ENCODE results near the gene TSEN34.
"Not testable (repeated sequence)": the region's sequence is repeated elsewhere in the genome, so short reads cannot be mapped to it uniquely, and the experiment has no call there.

The TSEN34 gene

DNA sequence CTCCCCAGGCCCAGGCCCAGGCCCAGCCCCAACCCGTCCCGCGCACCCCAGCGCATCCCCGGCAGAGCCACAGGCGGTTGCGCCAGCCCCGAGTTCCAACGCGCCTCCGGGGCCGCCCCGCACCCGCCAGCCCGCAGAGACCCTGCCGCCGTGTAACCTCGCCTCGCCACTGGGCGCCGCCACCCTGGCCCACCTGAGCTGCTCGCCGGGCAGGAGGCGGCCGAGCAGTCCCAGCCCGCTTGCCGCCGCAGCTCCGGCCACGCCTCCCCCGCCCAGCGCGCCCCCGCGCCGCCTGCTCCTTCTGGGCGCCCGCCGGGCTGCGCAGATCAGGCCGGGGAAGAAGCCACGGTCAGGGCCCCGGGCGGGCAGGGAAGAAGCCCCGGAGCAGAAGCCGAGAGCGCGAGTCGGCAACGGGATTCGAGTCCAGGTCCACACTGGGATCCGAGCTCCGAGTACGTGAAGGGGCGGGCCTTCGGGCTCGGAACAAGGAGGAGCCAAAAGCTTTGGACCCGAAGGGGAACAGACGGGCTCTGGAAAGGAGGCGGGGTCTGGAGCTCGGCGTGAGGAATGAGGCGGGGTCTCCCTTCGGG is 1.9 kb upstream of the TSEN34 start, which contains the start of gene MBOAT7:
TSS of gene MBOAT7 (minus strand) at position 436 of the 590 bp plus-strand sequence. CDS start 1,072 bp downstream, outside the sequence.
- DNase-seq = no peak

DNA sequence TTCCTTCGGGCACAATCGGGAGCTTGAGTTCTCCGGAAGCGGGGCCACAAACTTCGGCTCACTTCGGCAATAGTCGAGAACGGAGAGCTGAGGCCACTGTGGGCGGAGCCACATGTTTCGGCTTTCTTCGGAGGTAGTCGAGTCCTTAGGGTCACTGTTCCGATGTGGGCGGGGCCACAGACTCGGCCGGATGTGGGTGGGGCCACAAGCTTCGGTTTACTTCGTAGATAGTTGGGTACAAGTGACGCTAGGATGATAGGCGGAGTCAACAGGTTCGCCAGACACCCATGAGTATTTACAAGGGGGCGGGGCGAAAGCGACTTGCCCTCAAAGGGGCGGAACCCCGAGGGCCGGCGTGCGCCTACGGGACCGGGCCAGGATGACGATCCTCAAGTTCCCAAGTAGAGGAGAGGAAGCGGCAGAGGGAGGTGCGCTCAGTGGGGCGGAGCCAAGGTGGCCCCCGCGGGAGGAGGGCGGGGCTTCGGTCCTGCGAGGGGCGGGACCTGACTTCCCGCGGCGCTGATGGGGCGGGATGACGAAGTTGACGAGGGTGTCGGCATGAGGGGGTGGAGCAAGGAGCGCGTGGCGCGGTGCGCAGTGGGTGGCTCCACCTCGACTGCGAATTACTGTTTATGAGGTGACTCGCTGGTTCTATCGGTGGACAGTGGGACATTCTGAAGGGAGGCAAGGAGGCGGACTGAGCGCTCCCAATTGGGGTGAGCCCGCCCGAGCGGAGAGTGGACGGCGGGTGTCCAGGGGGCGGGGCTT is 1.2 kb upstream of the TSEN34 start:
- DNase-seq = peak; percentile 100

DNA sequence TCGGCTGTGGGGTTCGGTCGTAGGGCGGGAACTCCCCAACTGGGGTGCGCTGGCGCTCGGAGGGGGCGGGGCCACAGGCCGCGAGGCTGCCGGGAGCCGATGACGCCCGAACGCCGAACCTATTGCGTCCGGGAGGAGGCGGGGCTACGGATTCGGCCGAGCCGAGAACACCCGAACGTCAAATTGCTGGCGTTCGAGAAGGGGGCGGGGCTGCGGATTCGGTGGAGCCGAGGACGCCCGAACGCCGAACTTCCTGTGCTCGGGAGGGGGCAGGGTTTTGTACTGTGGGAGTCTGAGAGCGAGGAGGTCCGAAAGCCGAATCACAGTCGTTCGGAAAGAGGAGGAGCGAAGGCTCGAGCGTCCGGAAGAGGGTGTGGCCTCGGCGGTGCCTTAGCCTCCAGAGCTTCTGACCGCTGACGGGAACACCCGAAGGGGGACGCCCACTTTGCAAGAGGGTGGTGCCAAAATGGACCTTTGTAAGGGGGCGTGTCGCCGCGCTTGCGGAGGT is 551 bp upstream of the TSEN34 start:
- peak; percentile 100 for DNase-seq

DNA sequence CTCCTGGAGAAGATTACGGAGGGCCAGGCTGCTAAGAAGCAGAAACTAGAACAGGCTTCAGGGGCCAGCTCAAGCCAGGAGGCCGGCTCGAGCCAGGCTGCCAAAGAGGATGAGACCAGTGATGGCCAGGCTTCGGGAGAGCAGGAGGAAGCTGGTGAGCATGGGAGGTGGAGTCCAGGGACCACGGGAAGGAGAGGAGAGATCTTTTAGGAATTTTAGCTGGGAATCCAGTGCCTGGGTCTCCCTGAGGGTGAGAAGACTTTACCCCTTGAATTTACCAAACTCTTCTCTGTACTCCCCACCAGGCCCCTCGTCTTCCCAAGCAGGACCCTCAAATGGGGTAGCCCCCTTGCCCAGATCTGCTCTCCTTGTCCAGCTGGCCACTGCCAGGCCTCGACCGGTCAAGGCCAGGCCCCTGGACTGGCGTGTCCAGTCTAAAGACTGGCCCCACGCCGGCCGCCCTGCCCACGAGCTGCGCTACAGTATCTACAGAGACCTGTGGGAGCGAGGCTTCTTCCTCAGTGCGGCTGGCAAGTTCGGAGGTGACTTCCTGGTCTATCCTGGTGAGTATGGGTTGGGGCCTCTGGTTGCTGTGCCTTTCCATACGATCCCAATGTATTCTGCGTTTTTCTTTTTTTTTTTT is 824 bp downstream of the TSEN34 start:
- DNase-seq = no peak

DNA sequence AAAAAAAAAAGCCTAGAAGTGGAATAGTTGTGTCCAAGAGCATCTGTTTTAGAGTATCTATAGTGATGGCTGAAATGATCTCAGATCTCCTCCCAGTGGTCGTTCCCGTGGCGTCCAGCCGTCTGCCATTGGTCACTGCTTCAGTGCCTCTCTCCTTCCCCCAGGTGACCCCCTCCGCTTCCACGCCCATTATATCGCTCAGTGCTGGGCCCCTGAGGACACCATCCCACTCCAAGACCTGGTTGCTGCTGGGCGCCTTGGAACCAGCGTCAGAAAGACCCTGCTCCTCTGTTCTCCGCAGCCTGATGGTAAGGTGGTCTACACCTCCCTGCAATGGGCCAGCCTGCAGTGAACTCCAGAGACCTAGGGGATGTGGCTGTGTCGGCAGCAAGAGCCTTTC is 1.9 kb downstream of the TSEN34 start:
- DNase-seq = no peak

DNA sequence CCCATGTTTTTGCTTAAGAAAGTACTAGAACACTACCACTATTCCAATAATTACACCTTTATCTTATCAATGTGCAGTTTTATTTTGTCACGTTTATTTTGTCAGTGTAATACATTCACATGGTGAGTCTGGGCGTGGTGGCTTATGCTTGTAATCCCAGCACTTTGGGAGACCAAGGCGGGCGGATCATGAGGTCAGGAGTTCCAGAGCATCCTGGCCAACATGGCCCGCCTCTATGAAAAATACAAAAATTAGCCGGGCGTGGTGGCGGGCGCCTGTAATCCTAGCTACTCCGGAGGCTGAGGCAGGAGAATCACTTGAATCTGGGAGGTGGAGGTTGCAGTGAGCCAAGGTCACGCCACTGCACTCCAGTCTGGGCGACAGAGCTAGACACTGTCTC is 3.4 kb downstream of the TSEN34 start:
- DNase-seq = not testable (repeated sequence)

DNA sequence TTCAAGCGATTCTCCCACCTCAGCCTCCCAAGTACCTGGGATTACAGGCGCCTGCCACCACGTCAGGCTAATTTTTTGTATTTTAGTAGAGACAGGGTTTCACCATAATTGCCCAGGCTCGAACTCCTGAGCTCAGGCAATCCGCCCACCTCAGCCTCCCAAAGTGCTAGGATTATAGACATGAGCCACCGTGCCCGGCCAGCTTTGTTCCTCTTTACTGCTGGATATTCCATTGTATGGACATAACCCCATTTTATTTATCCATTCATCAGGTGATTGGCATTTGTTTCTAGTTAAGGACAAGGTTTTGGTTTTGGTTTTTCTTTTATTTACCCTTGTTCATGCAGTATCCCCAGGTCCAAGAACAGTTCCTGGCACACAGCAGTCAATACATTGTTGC is 5.4 kb downstream of the TSEN34 start:
- no peak for DNase-seq

DNA sequence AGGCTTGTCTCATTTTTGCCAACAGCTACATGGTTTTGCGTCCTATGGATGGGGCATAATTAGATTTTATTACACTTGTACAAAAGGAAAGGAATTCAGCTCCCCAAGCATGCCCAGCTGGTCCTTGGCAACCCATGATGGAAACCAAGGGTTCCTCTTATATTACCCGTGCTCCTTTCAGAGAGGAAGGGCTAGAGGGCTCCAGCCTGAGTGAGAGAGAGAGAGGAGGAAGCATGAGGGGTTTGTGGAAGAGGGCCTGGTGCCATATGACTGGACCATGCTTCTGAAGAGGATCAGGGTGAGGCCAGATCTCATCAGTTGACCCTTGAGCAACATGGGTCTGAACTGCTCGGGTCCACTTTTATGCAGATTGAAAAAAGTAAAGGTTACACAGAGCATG is 6.0 kb downstream of the TSEN34 start:
- DNase-seq = no peak

DNA sequence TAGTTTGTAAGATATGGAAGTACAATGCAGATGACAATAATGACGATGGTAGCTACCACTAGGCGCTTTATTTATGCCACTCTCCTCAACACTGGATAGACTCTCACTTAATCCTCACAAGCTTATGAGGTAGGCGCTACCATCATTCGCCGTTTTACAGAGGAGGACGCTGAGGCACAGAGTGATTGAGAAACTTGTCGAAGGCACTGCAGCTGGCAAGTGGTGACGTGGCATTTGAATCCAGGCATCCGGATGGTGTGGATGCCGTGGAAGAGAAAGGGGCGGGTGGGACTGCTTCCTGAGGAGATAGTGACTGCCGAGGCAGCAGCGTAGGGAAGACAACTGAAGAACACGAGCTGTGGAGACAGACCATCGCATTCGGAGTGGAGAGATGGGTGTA is 8.3 kb downstream of the TSEN34 start:
- no peak for DNase-seq

DNA sequence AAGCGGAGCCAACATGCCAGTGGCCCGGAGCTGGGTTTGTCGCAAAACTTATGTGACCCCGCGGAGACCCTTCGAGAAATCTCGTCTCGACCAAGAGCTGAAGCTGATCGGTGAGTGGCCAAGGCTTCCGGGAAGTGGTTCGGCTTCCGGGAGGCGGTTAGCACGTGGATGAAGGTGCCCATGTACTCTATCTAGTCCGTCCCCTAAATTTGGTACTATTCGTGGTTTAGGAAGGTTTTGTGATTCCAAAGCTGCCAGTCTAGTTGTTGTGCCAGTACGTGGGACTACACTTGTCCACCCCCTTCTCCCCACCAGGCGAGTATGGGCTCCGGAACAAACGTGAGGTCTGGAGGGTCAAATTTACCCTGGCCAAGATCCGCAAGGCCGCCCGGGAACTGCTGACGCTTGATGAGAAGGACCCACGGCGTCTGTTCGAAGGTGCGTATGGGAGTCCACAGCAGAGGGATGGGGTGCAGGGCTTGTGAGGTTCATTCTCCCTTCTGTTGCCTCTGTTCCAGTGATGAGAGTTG is 10.1 kb downstream of the TSEN34 start:
- DNase-seq = no peak

DNA sequence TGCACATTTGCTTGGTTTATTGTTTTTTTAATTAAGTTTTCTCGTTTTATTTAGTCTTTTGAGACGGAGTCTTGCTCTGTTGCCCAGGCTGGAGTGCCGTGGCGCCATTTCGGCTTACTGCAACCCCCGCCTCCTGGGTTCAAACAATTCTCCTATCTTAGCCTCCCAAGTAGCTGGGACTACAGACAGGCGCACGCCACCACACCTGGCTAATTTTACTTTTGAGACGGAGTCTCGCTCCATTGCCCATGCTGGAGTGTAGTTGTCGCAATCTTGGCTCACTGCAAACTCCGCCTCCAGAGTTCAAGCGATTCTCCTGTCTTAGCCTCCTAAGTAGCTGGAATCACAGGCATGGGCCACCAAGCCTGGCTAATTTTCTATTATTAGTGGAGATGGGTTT is 10.9 kb downstream of the TSEN34 start:
- no peak for DNase-seq

DNA sequence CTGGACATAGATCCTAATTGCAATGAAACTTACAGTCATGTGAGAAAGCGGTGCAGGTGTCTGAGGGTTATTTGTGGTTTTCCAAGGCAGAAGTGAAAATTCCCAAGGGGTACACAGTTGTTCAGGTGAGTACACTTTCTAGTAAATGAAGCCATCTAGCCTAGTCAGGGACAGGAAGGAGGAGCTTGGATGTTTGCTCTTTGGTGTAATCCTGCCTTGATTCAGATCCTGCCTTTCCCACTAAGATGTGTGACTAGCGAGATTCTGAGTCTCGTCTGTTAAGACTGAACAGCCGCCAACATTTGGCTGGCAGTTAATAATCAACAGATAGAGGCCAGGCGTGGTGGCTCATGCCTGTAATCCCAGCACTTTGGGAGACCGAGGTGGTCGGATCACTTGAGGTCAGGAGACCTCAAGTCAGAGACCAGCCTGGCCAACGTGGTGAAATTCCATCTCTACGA is 12.1 kb downstream of the TSEN34 start:
- DNase-seq = no peak

DNA sequence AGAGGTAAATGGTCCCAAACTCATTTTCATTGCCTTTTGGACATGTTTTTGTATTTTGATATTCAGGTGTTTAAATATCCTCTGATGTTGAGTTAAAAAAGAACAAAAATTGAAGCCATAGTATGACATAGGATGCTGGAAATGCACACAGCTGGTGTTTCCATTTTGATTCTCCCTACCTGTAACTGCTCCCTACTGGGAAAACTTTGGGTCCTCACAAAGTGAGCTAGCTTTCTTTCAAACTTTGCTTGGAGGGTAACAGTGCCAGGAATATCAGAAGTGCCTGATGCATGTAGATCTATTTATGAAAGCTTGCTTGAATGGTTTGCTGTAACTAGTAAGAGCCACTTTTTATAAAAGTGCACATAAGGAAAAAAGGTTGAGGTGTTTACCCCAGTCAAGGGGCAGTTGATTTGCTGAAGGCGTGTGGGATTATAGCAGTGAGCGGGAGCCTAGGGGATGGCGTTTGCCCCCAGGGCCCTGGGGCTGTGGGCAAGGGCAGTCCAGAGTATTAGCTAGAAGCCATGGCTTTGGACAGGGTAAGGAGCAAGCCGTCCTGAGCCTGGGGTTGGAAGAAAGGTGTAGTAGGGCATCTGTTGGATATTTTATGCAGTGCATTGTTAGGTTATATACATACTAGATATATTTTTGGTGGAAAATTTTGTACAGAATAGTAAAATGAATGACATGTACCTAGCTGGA is 13.8 kb downstream of the TSEN34 start:
- DNase-seq = no peak

DNA sequence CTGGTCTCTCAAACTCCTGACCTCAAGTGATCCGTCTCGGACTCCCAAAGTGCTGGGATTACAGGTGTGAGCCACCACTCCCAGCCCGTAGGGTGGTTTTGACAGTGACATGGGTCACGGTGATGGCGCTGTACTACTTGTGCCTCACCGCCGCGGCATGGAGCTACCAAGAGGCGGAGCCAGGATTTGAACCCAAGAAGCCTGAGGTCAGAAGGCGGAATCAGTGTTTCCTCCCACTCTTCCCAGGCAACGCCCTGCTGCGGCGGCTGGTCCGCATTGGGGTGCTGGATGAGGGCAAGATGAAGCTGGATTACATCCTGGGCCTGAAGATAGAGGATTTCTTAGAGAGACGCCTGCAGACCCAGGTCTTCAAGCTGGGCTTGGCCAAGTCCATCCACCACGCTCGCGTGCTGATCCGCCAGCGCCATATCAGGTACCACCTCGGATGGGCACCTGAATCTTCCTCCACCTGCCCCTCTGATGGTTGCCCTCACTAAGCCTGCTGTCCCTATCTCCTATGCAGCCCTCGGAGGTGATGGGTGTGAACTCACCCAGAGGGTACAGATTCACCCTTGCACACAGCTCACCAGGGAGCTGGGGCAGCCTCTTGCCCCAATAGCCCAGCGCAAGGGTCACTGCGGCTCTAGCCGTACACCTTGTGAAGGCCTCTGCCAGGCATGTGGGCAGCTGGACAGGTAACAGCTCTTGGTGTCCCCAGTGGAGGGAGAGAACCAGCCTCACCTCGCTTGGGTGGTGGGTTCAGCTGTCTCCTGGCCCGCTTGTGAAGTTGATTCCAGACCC is 15.1 kb downstream of the TSEN34 start:
- DNase-seq = peak in 1 of 2 donors; percentile 27

DNA sequence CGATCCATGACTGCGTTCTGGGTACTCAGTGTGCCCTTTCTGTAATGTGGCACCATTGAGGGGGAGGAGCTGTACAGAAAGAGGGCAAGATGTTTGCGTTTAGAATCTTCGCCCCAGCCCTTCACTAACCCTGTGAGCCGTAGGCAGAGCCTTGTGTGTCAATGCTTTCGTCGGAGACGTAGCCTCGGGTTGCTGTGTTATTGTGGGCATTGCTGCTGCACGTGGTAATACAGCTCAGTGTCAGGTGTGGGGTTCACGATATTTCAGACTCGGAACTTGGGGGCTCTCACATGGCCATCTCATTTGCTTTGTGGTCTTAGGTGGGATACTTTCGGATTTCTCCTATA is 15.7 kb downstream of the TSEN34 start:
- no peak for DNase-seq

DNA sequence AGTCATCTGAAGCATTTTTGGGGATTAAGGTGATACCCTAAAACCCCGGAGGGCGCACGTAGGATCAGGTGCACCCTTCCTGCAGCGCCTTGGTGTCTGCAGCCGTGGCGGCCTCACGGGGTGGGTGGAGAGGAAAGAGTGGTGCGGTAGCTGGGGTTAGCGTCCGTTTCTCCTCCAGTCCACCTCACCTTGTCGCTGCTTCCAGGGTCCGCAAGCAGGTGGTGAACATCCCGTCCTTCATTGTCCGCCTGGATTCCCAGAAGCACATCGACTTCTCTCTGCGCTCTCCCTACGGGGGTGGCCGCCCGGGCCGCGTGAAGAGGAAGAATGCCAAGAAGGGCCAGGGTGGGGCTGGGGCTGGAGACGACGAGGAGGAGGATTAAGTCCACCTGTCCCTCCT is 16.1 kb downstream of the TSEN34 start:
- DNase-seq = not testable (repeated sequence)

DNA sequence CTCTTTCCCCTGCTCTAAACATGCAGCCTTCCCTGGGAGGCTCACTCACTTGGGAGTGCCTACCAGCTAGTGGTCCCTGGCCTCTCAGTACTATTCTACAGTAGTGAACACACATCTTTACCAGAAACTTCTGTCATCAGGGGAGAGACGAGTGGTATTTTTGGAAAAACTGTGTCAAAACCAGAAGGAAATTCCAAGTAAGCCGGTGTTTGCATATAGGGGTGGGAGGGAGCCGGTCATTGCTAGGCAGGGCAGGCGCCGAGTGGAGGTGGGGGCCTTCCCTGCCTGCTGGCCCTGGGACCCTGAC is 16.5 kb downstream of the TSEN34 start:
- no peak for DNase-seq

DNA sequence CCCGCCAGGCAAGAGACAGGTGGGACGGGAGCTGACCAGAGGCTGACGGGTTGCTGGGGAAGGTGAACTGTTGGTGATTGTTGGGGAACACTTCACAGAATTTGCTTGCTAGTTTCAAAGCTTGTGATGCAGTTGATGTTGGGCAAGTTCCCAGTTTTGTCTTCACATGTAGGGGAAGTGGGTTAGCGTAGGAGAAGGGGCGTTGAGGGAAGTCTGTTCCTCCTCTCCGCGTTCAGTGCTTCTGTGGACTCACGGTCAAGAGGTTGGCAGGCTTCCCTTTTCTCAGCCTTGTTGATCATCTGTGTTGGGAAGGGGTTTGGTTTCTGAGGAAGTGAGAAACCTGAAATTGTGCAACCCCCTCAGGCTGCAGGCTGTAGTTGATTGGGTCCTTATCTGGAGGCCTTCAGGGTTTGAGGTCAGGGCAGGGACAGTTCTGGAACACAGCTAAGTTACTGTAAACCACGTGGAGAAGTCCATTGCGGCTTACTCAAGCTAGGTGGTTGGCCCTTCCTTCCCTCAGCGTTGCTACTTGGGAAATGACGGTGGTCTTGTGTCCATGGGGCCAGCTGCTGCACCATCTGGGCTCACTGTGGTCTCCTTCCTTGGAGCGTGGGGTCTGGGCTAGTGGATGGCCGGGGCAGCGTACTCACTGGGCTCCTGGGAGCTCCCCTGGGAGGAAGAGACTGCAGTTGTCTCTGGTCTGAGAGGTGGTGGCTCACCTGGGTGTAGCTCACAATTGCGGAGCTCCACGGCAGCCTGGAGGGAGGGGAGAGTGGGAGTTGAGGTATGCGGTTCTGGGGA is 17.1 kb downstream of the TSEN34 start:
- DNase-seq = peak; percentile 50 to 86

DNA sequence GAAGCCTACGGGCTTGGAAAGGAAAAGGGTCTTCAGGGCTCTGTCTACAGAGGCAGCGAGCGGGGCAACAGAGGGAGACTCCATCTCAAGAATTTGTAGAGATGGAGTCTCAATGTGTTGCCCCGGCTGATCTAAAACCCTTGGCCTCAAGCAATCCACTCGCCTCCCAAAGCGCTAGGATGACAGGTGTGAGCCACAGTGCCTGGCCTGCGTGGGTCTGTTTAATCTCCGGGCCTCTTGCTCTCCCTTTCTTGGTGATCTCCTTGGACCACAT is 17.6 kb downstream of the TSEN34 start:
- no peak for DNase-seq

DNA sequence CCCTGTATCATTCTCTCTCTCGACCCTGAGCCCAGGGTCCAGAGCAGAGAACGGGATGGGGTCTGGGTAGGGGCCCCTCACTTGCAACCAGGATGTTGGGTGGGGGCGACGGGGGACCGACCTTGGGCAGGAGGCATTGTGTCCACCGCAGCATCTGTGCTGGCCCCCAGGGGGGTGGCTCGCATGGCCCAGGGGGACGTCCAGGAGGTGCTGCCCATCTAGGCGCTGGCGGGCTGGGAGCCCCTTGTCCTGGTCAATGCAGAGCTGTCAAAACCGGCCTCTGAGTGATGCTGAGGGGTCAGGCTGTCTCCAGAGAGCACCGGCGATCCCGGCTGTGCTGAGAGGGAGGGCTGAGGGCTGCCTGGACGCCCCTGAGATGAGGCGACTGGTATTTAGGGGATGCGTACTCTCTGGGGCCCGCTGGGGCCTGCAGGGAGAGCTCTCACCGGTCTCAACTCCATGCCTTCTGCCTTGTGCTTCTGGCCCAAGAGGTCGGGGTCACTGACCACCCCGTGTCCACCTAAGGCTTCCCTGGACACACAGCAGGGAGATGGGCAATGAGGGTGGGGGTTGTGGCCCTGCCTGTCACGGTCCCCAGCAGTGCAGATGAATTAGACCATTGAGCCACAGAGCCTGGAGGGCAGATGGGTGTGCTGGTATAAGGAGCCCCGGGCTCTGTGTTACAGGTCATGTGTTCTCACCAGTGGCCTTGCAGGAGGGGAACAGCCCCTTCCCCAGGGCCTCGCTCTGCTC is 18.1 kb downstream of the TSEN34 start:
- DNase-seq = no peak

Data from CD4-positive, alpha-beta T cell treated with Interleukin-1 beta for 1 hour (primary cell).